ENCODE data around the gene TSPAN14. TPM values are rescaled to one million over a fixed set of nuclear protein-coding genes. Genes with fewer than 3 reads are reported as not detected.

The TSPAN14 gene
- total and polyA plus RNA-seq, 2 of the 8 experiments (the other 6 are each of a cell fraction or from before 2014, with no cell fraction given): 47.4 to 57.8 TPM

DNA sequence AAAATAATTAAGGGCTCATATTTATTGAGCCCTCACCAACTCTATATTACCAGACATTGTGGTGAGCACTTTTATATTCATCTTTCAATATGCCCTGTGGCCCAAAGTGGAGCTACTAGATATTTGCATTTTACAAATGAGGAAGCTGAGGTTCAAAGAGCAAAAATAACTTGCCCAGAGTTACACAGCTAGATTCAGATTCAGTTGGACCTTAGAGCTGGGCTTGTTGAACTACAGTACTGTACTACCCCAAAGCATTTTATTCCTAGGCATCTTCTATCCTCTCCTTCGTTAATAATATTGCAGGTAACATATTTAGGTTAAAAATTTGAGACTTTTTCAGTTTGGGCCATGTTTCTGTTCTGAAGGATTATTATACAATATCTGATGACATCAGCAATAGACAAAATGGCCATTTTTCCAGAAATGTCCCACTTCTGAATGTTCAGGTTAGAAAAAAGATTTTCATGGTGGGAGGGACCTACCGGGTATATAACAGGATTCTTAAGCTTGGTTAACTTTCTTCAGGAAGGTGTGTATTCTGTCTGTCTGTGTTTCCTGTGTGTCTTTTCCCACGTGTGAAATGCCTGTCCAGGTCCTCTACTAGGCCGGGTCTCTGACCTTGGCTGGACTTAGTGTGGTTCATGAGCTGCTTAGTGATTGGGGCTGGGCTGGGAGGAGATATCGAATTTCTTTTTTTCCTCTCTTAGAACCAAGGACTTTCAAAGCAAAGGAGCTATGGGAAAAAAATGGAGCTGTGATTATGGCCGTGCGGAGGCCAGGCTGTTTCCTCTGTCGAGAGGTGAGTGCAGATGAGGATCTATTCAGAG, 32.2 kb upstream of the TSPAN14 start:
- CTCF ChIA-PET (ENCODE audit: partially characterized antibody): interaction anchor here (0.5 to 5.9 kb wide), 15 partner anchors 9 to 175 kb away, joined by 3 to 28 read pairs (median 4); partner anchors contain the start of gene PRXL2A
- Histone ChIP-seq H2AK5ac (ENCODE audit: low read depth, low read length) (no peak overlapping the region), H2AFZ (ENCODE audit: low read length) (no peak overlapping the region), H3K79me2 (ENCODE audit: control insufficient read depth in 1 of 2, insufficient read depth in 2 of 2, low read length in 2 of 2) (peaks cover 0 to 13% of the 10 kb centered on the region in 2 experiments; a peak in 2 of 4 replicates), H2BK20ac (ENCODE audit: low read length) (no peak overlapping the region), H3K4ac (replicated peaks; ENCODE audit: insufficient read length, low read depth, low read length) (no peak overlapping the region), H4K20me1 (replicated peaks in 1 of 2; ENCODE audit: control insufficient read depth in 1 of 2, insufficient read depth in 2 of 2, low read length in 2 of 2) (peaks cover 4 to 22% of the 10 kb centered on the region in 2 experiments), H2BK15ac (ENCODE audit: low read length) (no peak overlapping the region), H3K9ac (replicated peaks in 1 of 4; ENCODE audit: extremely low read depth in 1 of 4, low read depth in 3 of 4, low read length in 3 of 4) (no peak overlapping the region), H3K4me1 (replicated peaks in 1 of 4; ENCODE audit: control insufficient read depth in 3 of 4, insufficient read depth in 4 of 4, low read length in 3 of 4) (peaks cover 0 to 8% (median 2%) of the 10 kb centered on the region in 4 experiments; a peak in 3 of 7 replicates), H3K56ac (replicated peaks; ENCODE audit: insufficient read length, low read depth, low read length) (no peak overlapping the region), H4K8ac (ENCODE audit: extremely low read depth, insufficient read depth, low read length) (no peak overlapping the region), H3K23ac (ENCODE audit: insufficient read length) (no peak overlapping the region), H4K5ac (ENCODE audit: insufficient read length, low read depth, low read length) (no peak overlapping the region), H3K9me3 (ENCODE audit: insufficient read depth in 2 of 2, low read depth in 1 of 2, low read length in 1 of 2) (no peaks in the 10 kb centered on the region), H3K4me2 (ENCODE audit: insufficient read depth in 1 of 2, low read depth in 2 of 2, low read length in 2 of 2) (no peak overlapping the region), H2BK120ac (replicated peaks; ENCODE audit: low read depth, low read length) (no peak overlapping the region), H3K79me1 (ENCODE audit: low read depth, low read length) (peaks cover 6% of the 10 kb centered on the region; the same call in 1 of the 2 replicates), H2BK5ac (ENCODE audit: low read depth, low read length) (no peak overlapping the region), H2BK12ac (ENCODE audit: low read depth, low read length) (no peak overlapping the region), H3K14ac (ENCODE audit: insufficient read length) (no peak overlapping the region), H3K23me2 (ENCODE audit: low read depth, low read length) (no peaks in the 10 kb centered on the region), H3K36me3 (ENCODE audit: control insufficient read depth in 2 of 4, insufficient read depth in 4 of 4, low read length in 3 of 4) (peaks cover 2 to 29% (median 10%) of the 10 kb centered on the region in 4 experiments; a peak in 7 of 8 replicates), H3K4me3 (ENCODE audit: extremely low read depth in 1 of 4, insufficient read depth in 2 of 4, low read depth in 3 of 4, low read length in 4 of 4) (no peak overlapping the region), H3K27ac (ENCODE audit: low read depth, low read length) (no peak overlapping the region), H3K27me3 (replicated peaks in 1 of 4; ENCODE audit: control insufficient read depth in 3 of 4, extremely low read depth in 1 of 4, insufficient read depth in 3 of 4, low read length in 3 of 4) (0 out of 7 replicates have a peak, but pooled peaks cover 0 to 3% (median 0%) of the 10 kb centered on the region in 4 experiments), H3K18ac (ENCODE audit: extremely low read depth, low read length) (no peak overlapping the region), H4K91ac (replicated peaks; ENCODE audit: insufficient read length, low read length) (no peak overlapping the region)
- FAIRE-seq (no peak), DNase-seq (ENCODE audit: low read depth in 1 of 2, low spot score in 2 of 2) (no peak)
- 94% methylated on average over 8 of the region's 8 CpGs; no CpG with 5 or more reads in 1 of the 2 experiments for WGBS, 2 experiments (ENCODE audit: extremely low coverage in 1 of 2, insufficient coverage in 1 of 2, insufficient read length in 1 of 2, insufficient replicate concordance in 2 of 2, low coverage in 1 of 2, low lambda C conversion rate in 2 of 2, missing lambda C conversion rate in 1 of 2)
- POLR2A ChIA-PET (ENCODE audit: partially characterized antibody): no interaction called here
- TF ChIP-seq SP2 (IDR thresholded peaks at IDR 0.05; ENCODE audit: low read length) (no peak), NRF1 (IDR thresholded peaks at IDR 0.05; ENCODE audit: low read depth, low read length) (no peak), HDAC2 (IDR thresholded peaks at IDR 0.05; ENCODE audit: borderline replicate concordance in 1 of 2, low read depth in 2 of 2, low read length in 2 of 2) (no peak), SAP30 (IDR thresholded peaks at IDR 0.05; ENCODE audit: insufficient read depth, insufficient replicate concordance, low read length) (no peak), SRF (IDR thresholded peaks at IDR 0.05; ENCODE audit: low read depth, low read length) (no peak), SIX5 (IDR thresholded peaks at IDR 0.05; ENCODE audit: low read depth, low read length) (no peak), BACH1 (IDR thresholded peaks at IDR 0.05; ENCODE audit: low read length) (no peak), FOSL1 (IDR thresholded peaks at IDR 0.05; ENCODE audit: insufficient read depth, low read depth, low read length) (no peak), ZNF274 (IDR thresholded peaks at IDR 0.05; ENCODE audit: borderline replicate concordance, extremely low read depth, low read length) (no peak), JUND (IDR thresholded peaks at IDR 0.05; ENCODE audit: low read length) (no peak)
- TF ChIP-seq, protein P1, sequence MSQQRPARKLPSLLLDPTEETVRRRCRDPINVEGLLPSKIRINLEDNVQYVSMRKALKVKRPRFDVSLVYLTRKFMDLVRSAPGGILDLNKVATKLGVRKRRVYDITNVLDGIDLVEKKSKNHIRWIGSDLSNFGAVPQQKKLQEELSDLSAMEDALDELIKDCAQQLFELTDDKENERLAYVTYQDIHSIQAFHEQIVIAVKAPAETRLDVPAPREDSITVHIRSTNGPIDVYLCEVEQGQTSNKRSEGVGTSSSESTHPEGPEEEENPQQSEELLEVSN (IDR thresholded peaks at IDR 0.05): no peak
